ENCODE measurements around the gene ODF2. TPM values are rescaled to one million over a fixed set of nuclear protein-coding genes. Genes with fewer than 3 reads are reported as not detected.
A peak's percentile ranks its signal among the peaks of the same experiment; 100 is the strongest.

ODF2 gene
- polyA plus RNA-seq, 1 experiment = 16.8 TPM

- no peak overlapping the region for H3K27ac ChIP-seq (ENCODE audit: low read depth, low read length)
- ChIA-PET POLR2A (interaction anchor here (0.6 kb wide), 1 partner anchor 60 kb away, joined by 3 read pairs; no protein-coding TSS in a partner anchor), CTCF (interaction anchor here (0.6 to 1.5 kb wide), 4 partner anchors 24 to 221 kb away, joined by 3 to 5 read pairs (median 4); no protein-coding TSS in a partner anchor)
- no peak for DNase-seq (ENCODE audit: low read depth, low spot score)
- no peak overlapping the region for H3K4me3 ChIP-seq (ENCODE audit: low read depth, low read length)
- H3K9me3 ChIP-seq (ENCODE audit: control insufficient read depth, insufficient read depth, low read length) = no peaks in the 10 kb centered on the region; the same call in 1 of the 2 replicates
- peaks cover 16% of the 10 kb centered on the region for H3K27me3 ChIP-seq (ENCODE audit: control insufficient read depth, insufficient read depth, low read length)
- no peak for TF ChIP-seq CTCF (IDR thresholded peaks at IDR 0.05; ENCODE audit: low read depth, low read length)
Measured at GRCh38 chr9:128415281-128415680, 40.5 kb upstream of the ODF2 start.

- POLR2A ChIA-PET = interaction anchor here (0.6 kb wide), 1 partner anchor 60 kb away, joined by 3 read pairs; no protein-coding TSS in a partner anchor
- Histone ChIP-seq H3K27ac (ENCODE audit: low read depth, low read length) (no peak overlapping the region), H3K4me3 (ENCODE audit: low read depth, low read length) (no peak overlapping the region), H3K27me3 (ENCODE audit: control insufficient read depth, insufficient read depth, low read length) (peaks cover 16% of the 10 kb centered on the region), H3K9me3 (ENCODE audit: control insufficient read depth, insufficient read depth, low read length) (peaks cover 2% of the 10 kb centered on the region; the same call in 1 of the 2 replicates)
- TF ChIP-seq CTCF (IDR thresholded peaks at IDR 0.05; ENCODE audit: low read depth, low read length) = no peak
- no peak for DNase-seq (ENCODE audit: low read depth, low spot score)
- CTCF ChIA-PET = interaction anchor here (1.5 kb wide), 1 partner anchor 54 kb away, joined by 5 read pairs; no protein-coding TSS in a partner anchor
Measured at GRCh38 chr9:128416014-128416413, 39.8 kb upstream of the ODF2 start.

GRCh38 chr9:128416432-128417019 lies 39.3 kb upstream of the ODF2 start:
- DNase-seq (ENCODE audit: low read depth, low spot score) = no peak
- TF ChIP-seq CTCF (IDR thresholded peaks at IDR 0.05; ENCODE audit: low read depth, low read length) = no peak
- CTCF ChIA-PET = interaction anchor here (1.5 kb wide), 1 partner anchor 54 kb away, joined by 5 read pairs; no protein-coding TSS in a partner anchor
- Histone ChIP-seq H3K9me3 (ENCODE audit: control insufficient read depth, insufficient read depth, low read length) (peaks cover 4% of the 10 kb centered on the region; the same call in 1 of the 2 replicates), H3K4me3 (ENCODE audit: low read depth, low read length) (no peak overlapping the region), H3K27ac (ENCODE audit: low read depth, low read length) (no peak overlapping the region), H3K27me3 (ENCODE audit: control insufficient read depth, insufficient read depth, low read length) (peaks cover 14% of the 10 kb centered on the region)
- POLR2A ChIA-PET = no interaction called here

GRCh38 chr9:128419061-128419925 lies 36.5 kb upstream of the ODF2 start:
- Histone ChIP-seq H3K27ac (ENCODE audit: low read depth, low read length) (no peak overlapping the region), H3K27me3 (ENCODE audit: control insufficient read depth, insufficient read depth, low read length) (peaks cover 8% of the 10 kb centered on the region), H3K9me3 (ENCODE audit: control insufficient read depth, insufficient read depth, low read length) (peaks cover 4% of the 10 kb centered on the region; the same call in 1 of the 2 replicates), H3K4me3 (ENCODE audit: low read depth, low read length) (no peak overlapping the region)
- ChIA-PET CTCF (interaction anchor here (0.7 to 3.8 kb wide), 14 partner anchors 8 to 131 kb away, joined by 3 to 30 read pairs (median 8); partner anchors contain the start of gene URM1), POLR2A (interaction anchor here (1.4 to 1.7 kb wide), 2 partner anchors 48 to 134 kb away, joined by 3 to 10 read pairs; partner anchors contain the start of gene URM1)
- 0 out of 2 replicates have a peak, but pooled peaks have one; percentile 1 for TF ChIP-seq CTCF (IDR thresholded peaks at IDR 0.05; ENCODE audit: low read depth, low read length)
- DNase-seq (ENCODE audit: low read depth, low spot score) = no peak

Measured in AG04450 (cell line).